Muscle of leg (tissue), 11 donors: ENCODE results near the gene WFDC12. TPM values are rescaled to one million over a fixed set of nuclear protein-coding genes. Genes with fewer than 3 reads are reported as not detected.

Experiments used
- DNase-seq: peaks from one replicate; pipeline ENCODE4 v3.0.0; 2013
- H3K27ac ChIP-seq: one replicate; pipeline ENCODE4 v1.5.1; 2013; ENCODE audit warnings: mild to moderate bottlenecking, low read length, control low read depth
- H3K27me3 ChIP-seq: one replicate; pipeline ENCODE4 v1.6.1; 2013; ENCODE audit warnings: low read length; ENCODE audit not compliant: control insufficient read depth, insufficient read depth
- H3K36me3 ChIP-seq: one replicate; pipeline ENCODE4 v1.6.1; 2013; ENCODE audit warnings: low read length; ENCODE audit not compliant: control insufficient read depth, insufficient read depth
- H3K4me1 ChIP-seq: one replicate; pipeline ENCODE4 v1.6.1; 2013; ENCODE audit warnings: low read length; ENCODE audit not compliant: control insufficient read depth, insufficient read depth
- H3K4me3 ChIP-seq: one replicate; pipeline ENCODE4 v1.5.1; 2013; ENCODE audit warnings: low read length, control low read depth
- H3K9me3 ChIP-seq: replicated peaks from 2 replicates; pipeline ENCODE4 v1.6.1; 2013; ENCODE audit warnings: low read depth, low read length; ENCODE audit not compliant: control insufficient read depth
- WGBS: methylation state at CpG from one replicate; pipeline ENCODE4 v1.1.5; 2013; ENCODE audit warnings: missing lambda C conversion rate; ENCODE audit not compliant: insufficient coverage; 5-methylcytosine and 5-hydroxymethylcytosine counted together
- polyA plus RNA-seq, 8 donors: library from polyadenylated mRNA; unstranded; fragments of 120-200 nt; gene quantifications; one replicate each; pipeline versions ENCODE4 v1.2.1 to v1.2.3, GENCODE V29; 2013; ENCODE audit warnings: inconsistent platforms in 1 of 8, low replicate concordance in 1 of 8; ENCODE audit not compliant: insufficient read length in 8 of 8, insufficient read depth in 1 of 8
- total RNA-seq: library from RNA; stranded (reverse); fragments of 120-200 nt; gene quantifications from one replicate; pipeline ENCODE4 v1.2.4, GENCODE V29; 2013

The WFDC12 gene
- total and polyA plus RNA-seq, 9 donors: not detected

GRCh38 chr20:45117581-45117980 lies 6.7 kb downstream of the WFDC12 start:
- no peak overlapping the region for H3K4me3 ChIP-seq

GRCh38 chr20:45115829-45116228 lies 8.4 kb downstream of the WFDC12 start:
- Histone ChIP-seq H3K36me3 (no peaks in the 10 kb centered on the region), H3K9me3 (no peaks in the 10 kb centered on the region), H3K27me3 (peaks cover 15% of the 10 kb centered on the region), H3K4me3 (no peak overlapping the region), H3K27ac (no peak overlapping the region), H3K4me1 (no peaks in the 10 kb centered on the region)
- WGBS: no CpG with 5 or more reads among the region's 4 CpGs
- DNase-seq: no peak

More at GRCh38 chr20:45117581-45117980, 6.7 kb downstream of the WFDC12 start:
- DNase-seq: no peak
- H3K4me1 ChIP-seq: no peaks in the 10 kb centered on the region
- WGBS: 76% methylated on average over 3 of the region's 4 CpGs
- no peaks in the 10 kb centered on the region for H3K9me3 ChIP-seq
- no peak overlapping the region for H3K27ac ChIP-seq
- H3K36me3 ChIP-seq: no peaks in the 10 kb centered on the region
- H3K27me3 ChIP-seq: peaks cover 15% of the 10 kb centered on the region

- no peak overlapping the region for H3K4me3 ChIP-seq
- H3K36me3 ChIP-seq: no peaks in the 10 kb centered on the region
- 50% methylated on average over 2 of the region's 3 CpGs for WGBS
- H3K9me3 ChIP-seq: no peaks in the 10 kb centered on the region
- no peak for DNase-seq
- H3K27ac ChIP-seq: no peak overlapping the region
- no peaks in the 10 kb centered on the region for H3K4me1 ChIP-seq
- peaks cover 15% of the 10 kb centered on the region for H3K27me3 ChIP-seq
Observed at GRCh38 chr20:45115386-45115774, 8.9 kb downstream of the WFDC12 start.

GRCh38 chr20:45114465-45115385 lies 9.5 kb downstream of the WFDC12 start, which contains the start of gene WFDC5:
TSS of gene WFDC5 (minus strand) at chr20:45115174. CDS start at chr20:45115083, 91 bp downstream.
- 38% methylated on average over 13 of the region's 16 CpGs for WGBS
- Histone ChIP-seq H3K27ac (no peak within 1 kb of the TSS), H3K36me3 (no peaks in the 10 kb centered on the region), H3K9me3 (no peaks in the 10 kb centered on the region), H3K4me3 (no peak within 1 kb of the TSS), H3K4me1 (no peaks in the 10 kb centered on the region), H3K27me3 (peaks cover 15% of the 10 kb centered on the region)
- no peak for DNase-seq

- no peak overlapping the region for H3K27ac ChIP-seq
- H3K27me3 ChIP-seq: peaks cover 13% of the 10 kb centered on the region
- H3K4me3 ChIP-seq: no peak overlapping the region
- H3K4me1 ChIP-seq: no peaks in the 10 kb centered on the region
- 100% methylated on average over 1 of the region's 3 CpGs for WGBS
- H3K9me3 ChIP-seq: no peaks in the 10 kb centered on the region
- DNase-seq: no peak
- H3K36me3 ChIP-seq: no peaks in the 10 kb centered on the region
Observed at GRCh38 chr20:45113865-45114264, 10.4 kb downstream of the WFDC12 start.

GRCh38 chr20:45112754-45113153 lies 11.5 kb downstream of the WFDC12 start:
- H3K27me3 ChIP-seq: peaks cover 13% of the 10 kb centered on the region
- DNase-seq: no peak

GRCh38 chr20:45111799-45112471 lies 12.3 kb downstream of the WFDC12 start:
- H3K36me3 ChIP-seq: no peaks in the 10 kb centered on the region
- H3K27ac ChIP-seq: no peak overlapping the region
- no peaks in the 10 kb centered on the region for H3K9me3 ChIP-seq
- no peaks in the 10 kb centered on the region for H3K4me1 ChIP-seq
- H3K27me3 ChIP-seq: peaks cover 13% of the 10 kb centered on the region
- DNase-seq: no peak
- WGBS: 40% methylated on average over 15 of the region's 17 CpGs
- no peak overlapping the region for H3K4me3 ChIP-seq

More at GRCh38 chr20:45112754-45113153, 11.5 kb downstream of the WFDC12 start:
- Histone ChIP-seq H3K4me3 (no peak overlapping the region), H3K27ac (no peak overlapping the region), H3K4me1 (no peaks in the 10 kb centered on the region), H3K36me3 (no peaks in the 10 kb centered on the region), H3K9me3 (no peaks in the 10 kb centered on the region)

GRCh38 chr20:45111285-45111684 lies 13.0 kb downstream of the WFDC12 start:
- DNase-seq: no peak
- Histone ChIP-seq H3K4me3 (no peak overlapping the region), H3K9me3 (no peaks in the 10 kb centered on the region), H3K4me1 (no peaks in the 10 kb centered on the region), H3K27ac (no peak overlapping the region), H3K27me3 (peaks cover 13% of the 10 kb centered on the region), H3K36me3 (no peaks in the 10 kb centered on the region)
- 55% methylated on average over 10 of the region's 11 CpGs for WGBS

- no peak for DNase-seq
- Histone ChIP-seq H3K27me3 (peaks cover 11% of the 10 kb centered on the region), H3K4me1 (no peaks in the 10 kb centered on the region), H3K4me3 (no peak overlapping the region), H3K9me3 (no peaks in the 10 kb centered on the region), H3K27ac (no peak overlapping the region), H3K36me3 (no peaks in the 10 kb centered on the region)
- WGBS: 84% methylated on average over 11 of the region's 11 CpGs
Observed at GRCh38 chr20:45110301-45110700, 14.0 kb downstream of the WFDC12 start.

GRCh38 chr20:45109634-45110033 lies 14.6 kb downstream of the WFDC12 start:
- 49% methylated on average over 5 of the region's 8 CpGs for WGBS
- Histone ChIP-seq H3K4me1 (no peaks in the 10 kb centered on the region), H3K9me3 (no peaks in the 10 kb centered on the region), H3K27me3 (peaks cover 5% of the 10 kb centered on the region), H3K27ac (no peak overlapping the region), H3K4me3 (no peak overlapping the region), H3K36me3 (no peaks in the 10 kb centered on the region)
- no peak for DNase-seq
